ENCODE results near the gene SLC5A9.
"Not testable (repeated sequence)": the region's sequence is repeated elsewhere in the genome, so short reads cannot be mapped to it uniquely, and the experiment has no call there.

Gene SLC5A9

DNA sequence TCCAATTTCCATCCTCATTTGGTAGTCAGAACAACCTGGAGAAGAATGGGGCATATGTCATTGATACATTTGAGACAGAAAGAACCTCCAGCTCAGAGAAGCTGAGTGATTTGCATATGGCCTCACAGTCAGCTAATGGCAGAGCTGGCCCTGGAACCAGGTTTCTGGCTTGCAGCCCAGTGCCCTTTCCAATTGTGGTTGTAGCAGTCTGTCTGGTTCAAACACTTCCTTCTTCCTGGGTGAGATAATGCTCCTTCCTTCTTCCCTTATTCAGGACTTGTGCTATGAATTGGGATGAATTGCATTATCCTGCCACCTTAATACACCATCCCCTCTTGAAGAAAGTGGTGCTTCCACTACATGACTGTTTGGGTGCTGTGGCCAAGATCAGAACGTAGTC, 24.2 kb downstream of the SLC5A9 start:
- FAIRE-seq = no peak

DNA sequence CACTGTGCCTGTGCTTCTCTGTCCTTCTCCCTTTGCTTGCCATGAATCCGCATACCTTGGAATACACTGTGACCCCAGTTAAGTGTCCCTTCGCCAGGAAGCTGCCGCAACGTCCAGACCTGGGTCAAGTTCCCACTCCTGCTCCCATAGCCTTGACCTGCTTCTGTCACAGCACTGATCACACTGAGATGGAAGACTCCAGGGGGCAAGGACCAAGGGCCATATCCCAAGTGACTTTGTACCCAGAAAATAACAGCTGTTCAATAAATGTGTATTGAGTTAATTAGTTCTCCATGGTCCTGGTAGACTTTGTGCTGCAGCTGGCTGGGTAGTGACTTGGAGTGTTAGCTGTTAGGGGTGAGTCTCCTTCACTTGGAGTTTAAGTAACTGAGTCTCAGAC, 25.8 kb downstream of the SLC5A9 start:
- FAIRE-seq = no peak

DNA sequence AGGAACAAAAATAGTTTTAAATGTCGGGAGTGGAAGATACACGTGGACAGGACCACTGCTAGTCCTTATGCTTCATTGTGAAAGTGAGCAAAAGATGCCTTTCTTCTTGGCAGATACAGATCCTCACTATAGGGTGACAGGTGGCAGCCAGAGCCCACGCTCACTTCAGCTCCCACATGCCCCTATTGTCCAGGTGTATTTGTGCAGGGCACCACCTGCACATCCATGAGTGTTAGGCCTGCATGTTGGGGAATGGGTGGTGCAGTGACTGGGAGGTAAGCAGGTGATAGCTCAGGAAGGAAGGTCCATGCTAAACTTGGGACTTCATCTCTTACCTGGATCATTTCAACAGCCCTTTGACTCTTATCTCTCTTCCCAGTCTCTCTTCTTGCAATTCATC, 27.4 kb downstream of the SLC5A9 start:
- FAIRE-seq = no peak

DNA sequence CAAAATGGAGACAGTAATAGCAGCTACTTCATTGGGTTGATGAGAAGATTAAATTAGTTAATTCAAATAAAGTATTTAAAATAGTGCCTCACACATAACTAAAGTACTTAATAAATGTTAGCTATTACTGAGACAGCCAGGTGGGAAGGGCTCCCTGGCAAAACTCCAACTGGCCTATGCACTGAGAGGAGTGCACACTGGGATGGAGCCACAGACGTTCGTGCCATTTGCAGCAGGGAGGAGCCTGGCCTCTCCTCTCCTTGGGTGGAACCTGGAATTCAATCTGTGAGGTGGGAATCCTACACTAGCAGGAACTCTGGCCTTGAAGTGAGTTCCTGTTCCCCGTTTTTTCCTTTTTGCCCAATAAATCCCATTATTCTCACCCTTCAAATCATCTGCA, 28.1 kb downstream of the SLC5A9 start:
- no peak for FAIRE-seq

DNA sequence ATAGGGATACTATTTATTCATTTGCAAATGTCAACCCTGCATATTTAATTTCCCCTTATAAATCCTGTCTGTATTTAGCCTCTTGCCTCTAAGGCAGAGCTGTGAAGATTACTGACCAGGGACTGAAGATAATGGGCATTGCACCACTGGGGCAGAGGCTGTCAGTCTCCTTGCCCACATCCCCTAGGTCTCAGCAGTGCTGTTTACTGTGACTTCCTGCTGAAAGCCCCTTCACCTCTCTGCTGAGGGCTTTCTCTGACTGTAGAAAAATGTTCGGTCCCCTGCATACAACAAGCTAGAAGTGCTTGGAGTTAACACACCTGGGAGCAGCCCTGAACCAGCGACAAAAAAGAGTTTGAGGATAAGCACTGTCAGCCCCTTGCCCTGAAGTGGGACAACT, 28.8 kb downstream of the SLC5A9 start:
- no peak for FAIRE-seq

DNA sequence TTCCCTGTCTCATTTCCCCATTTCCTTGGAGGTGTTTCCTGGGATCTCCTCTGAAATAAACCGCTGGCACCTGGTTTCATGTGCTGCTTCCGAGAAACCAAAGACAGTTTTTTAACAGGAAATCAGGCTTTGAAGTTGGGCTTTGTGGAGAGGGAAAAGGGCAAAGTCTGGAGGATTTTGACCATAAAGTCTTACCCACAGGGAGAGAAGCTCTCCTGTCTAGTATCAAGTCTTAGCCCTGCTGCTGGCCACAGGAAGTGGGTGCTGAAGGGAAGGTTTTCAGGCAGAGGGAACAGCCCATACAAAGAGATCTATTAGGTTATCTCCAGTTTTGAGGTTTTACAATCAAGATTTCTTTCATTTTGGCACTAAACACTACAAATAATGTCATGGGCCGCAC, 29.3 kb downstream of the SLC5A9 start:
- no peak for FAIRE-seq

DNA sequence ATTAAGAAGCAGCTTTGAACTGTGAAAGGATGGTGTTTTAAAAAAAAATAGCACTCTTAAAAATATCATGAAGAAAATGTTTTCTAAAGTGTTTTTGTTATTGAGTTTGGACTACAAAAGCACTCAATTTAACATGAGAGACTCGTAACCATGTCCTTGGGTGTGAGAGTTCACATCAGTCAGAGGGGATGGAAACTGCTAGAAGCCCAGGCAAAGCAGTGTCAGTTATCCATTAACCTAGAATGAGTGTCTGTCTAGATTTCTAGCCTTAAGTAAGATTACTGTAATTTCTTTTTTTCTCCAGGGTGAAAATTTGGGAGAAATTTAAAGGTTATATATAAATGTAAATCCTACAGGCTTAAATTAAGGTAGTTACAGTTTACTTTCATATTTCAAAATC, 31.7 kb downstream of the SLC5A9 start:
- FAIRE-seq = no peak

DNA sequence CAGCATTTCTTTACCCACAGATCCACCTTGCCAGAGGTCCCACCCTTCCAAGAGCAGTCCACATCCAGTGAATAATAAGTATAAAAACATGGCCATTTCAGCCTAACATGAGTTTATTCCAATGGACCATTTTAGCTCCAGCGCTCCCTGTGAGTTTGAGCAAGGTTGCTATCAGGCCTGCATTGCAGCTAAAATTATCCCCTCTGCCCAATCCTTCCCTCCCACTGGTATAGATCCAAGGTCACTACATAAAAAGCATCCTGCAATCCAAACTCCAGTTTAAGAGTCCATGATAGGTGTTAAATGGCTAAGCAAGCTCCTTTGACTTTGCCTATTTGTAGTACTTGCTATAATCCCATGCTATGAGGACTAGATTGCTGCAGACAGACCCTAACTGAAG, 35.6 kb downstream of the SLC5A9 start:
- FAIRE-seq = no peak

DNA sequence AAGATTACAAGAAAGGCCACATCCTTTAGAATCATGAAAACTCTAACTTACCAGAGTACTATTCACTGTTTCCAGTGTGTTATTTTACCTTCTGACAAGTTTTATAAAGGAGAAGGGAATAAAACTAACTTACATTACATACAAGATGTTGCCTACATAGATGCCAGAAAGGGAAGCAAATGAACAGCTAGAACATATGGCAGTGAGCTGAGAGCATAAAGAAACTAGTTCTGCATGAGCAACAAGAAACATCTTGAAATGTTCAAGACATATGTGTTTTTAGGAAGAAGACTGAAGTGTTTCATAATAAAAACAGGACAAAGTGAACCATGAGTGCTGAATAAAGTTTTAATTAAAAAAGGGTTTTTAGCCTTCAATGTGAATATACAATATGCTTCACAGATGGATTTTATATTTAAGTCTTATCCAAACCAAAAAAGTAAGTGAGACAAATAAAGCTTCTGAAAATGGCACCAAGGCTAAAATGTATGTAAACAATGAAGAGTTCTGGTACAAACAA, 39.4 kb downstream of the SLC5A9 start:
- FAIRE-seq = no peak

DNA sequence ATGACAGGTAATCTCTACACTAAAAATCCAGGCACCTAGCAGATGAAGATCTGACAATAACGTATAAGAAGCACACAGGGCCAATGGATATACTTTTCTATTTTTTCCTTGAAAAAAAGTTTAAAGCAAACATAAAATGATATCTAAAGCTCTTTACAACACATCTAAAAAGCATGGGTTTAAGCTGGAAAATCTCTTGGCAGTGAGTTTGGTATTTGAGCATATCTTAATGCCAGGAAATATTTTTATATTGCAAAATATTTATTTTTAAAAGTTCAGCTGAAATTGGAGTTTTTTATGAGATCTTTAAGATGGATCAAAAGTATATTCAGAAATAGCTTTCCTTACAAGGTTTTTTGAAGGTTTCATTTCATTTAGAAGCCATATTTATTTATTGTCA, 40.5 kb downstream of the SLC5A9 start:
- no peak for FAIRE-seq

DNA sequence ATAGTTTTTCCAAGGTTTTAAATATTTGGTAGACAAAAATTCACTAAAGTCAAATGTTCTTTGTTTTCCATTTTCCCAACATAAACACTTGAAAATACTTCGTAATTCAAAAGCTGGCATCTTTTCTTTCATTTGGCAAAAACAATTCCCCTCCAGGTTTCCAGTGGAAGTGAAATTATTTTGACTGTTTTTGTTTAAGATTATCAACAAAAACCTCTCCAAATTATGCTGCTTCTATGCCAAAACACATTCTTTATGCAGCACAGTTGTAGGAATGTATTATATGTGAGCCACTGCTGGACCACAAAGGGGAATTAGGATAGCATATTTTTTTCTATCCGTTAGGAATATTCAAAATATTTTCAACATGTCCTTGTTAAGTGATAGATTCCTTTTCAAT, 44.1 kb downstream of the SLC5A9 start:
- FAIRE-seq = no peak

DNA sequence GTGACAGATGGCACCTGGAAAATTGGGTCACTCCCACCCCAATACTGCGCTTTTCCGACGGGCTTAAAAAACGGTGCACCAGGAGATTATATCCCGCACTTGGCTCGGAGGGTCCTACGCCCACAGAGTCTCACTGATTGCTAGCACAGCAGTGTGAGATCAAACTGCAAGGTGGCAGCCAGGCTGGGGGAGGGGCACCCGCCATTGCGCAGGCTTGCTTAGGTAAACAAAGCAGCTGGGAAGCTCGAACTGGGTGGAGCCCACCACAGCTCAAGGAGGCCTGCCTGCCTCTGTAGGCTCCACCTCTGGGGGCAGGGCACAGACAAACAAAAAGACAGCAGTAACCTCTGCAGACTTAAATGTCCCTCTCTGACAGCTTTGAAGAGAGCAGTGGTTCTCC, 54.9 kb downstream of the SLC5A9 start:
- FAIRE-seq = not testable (repeated sequence)

DNA sequence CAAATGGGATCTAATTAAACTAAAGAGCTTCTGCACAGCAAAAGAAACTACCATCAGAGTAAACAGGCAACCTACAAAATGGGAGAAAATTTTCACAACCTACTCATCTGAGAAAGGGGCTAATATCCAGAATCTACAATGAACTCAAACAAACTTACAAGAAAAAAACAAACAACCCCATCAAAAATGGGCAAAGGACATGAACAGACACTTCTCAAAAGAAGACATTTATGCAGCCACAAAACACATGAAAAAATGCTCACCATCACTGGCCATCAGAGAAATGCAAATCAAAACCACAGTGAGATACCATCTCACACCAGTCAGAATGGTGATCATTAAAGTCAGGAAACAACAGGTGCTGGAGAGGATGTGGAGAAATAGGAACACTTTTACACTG, 59.8 kb downstream of the SLC5A9 start:
- FAIRE-seq = not testable (repeated sequence)

DNA sequence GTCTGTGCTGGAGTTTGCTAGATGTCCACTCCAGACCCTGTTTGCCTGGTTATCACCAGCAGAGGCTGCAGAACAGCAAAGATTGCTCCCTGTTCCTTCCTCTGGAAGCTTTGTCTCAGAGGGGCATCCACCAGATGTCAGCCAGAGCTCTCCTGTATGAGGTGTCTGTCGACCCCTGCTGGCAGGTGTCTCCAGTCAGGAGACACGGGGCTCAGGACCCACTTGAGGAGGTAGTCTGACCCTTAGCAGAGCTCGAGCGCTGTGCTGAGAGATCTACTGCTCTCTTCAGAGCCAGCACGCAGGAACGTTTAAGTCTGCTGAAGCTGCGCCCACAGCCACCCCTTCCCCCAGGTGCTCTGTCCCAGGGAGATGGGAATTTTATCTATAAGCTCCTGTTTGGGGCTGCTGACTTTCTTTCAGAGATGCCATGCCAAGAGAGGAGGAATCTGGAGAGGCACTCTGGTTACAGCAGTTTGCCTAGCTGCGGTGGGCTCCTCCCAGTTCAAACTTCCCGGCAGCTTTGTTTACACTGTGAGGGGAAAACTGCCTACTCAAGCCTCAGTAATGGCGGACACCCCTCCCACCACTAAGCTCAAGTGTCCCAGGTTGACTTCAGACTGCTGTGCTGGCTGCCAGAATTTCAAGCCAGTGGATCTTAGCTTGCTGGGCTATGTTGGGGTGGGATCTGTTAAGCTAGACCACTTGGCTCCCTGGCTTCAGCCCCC, 62.3 kb downstream of the SLC5A9 start:
- not testable (repeated sequence) for FAIRE-seq

DNA sequence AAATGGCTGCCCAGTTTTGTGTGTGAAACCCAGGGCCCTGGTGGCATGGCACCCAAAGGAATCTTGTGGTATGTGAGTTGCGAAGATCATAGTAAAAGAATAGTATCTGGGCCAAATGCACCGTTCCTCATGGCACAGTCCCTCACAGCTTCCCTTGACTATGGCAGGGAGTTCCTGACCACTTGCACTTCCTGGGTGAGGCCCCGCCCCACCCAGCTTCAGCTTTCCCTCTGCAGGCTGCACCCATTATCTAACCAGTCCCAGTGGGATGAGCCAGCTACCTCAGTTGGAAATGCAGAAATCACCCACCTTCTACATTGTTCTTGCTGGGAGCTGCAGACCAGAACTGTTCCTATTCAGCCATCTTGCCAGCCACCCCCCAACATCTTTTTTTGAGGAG, 63.0 kb downstream of the SLC5A9 start:
- no peak for FAIRE-seq

DNA sequence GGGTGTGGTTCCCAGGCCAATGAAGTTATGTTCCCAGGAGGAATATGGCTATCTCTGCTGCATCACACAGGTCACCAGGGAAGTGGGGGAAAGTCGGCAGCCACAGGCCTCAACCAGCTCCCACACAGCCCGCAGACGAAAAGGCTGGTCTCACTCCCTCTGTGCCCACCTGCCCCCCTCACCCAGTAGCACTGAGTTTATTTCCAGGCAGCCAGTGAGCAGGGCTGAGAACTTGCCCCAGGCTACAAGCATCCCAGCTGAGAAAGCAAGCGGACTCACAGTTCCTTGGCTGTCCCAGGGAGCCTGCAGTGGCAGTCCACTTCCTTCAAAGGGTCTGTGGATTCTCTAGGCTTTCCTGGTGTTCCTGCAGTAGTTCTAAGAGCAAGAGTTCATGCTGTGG, 68.9 kb downstream of the SLC5A9 start:
- FAIRE-seq = no peak

DNA sequence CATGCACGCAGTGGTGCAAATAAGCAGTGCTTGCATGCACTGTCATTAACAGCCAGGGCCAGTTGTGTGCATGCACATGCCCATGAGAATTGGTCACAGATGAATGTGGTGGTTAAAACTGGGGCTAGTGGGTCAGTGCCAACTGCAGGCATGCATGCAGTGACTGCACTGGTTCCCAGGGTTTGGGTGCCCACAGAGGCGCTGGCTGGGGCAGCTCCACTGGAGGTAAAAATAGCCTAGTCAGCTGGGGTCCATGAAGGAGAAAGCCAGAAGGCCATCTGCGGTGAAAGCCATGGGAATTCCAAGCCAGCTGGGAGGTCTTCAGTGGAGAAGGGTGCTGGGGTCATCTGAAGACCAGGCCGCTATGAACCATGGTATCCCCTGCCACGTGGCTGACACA, 70.2 kb downstream of the SLC5A9 start:
- FAIRE-seq = no peak

DNA sequence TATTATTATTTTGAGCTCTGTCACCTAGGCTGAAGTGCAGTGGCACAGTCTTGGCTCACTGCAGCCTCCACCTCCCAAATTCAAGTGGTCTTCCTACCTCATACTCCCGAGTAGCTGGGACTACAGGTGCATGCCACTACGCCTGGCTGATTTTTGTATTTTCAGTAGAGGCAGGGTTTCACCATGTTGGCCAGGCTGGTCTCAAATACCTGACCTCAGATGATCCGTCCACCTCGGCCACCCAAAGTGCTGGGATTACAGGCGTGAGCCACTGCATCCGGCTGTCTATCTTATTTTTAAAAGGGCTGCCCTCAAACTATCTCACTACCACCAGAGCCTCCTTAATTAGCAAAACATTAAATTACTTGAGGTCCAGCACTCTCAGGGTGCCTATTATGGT, 71.6 kb downstream of the SLC5A9 start:
- not testable (repeated sequence) for FAIRE-seq

DNA sequence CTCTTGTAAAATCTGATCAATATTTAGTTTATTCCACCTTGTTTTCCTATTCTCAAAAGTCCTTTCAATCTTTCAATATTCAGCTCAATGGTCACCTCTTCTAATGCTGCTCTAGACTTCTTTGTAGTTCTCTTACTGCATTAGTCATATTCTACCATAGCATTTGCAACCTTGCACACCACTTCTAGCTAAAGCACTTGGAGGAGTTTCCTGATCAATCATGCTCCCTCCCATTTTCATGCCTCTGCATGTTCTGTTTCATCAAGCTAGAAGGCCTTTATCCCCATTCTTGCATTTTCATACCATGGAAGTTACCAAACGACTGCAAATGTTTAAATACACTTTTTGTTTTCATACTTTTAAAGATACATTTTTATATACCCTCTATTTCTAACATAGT, 72.1 kb downstream of the SLC5A9 start:
- no peak for FAIRE-seq

Measured in colon (tissue), 2 donors.